MCF 10A (cell line): ENCODE data around the gene STMN1. TPM values are rescaled to one million over a fixed set of nuclear protein-coding genes. Genes with fewer than 3 reads are reported as not detected.

Experiments
- BruUV-seq: library from RNA; stranded (reverse); fragments of 400-500 nt; replicated peaks from 2 replicates; lab custom pipeline; 2021; lab: Mats Ljungman, UMichigan
- CTCF ChIA-PET: fragments of 300-600 bp; sonication (Branson Sonifier 250); formaldehyde crosslinking; extraction: SDS; loops from one replicate; lab custom pipeline; 2021; ENCODE audit warnings: antibody characterized with exemption, inconsistent platforms; lab: Yijun Ruan, JAX
- POLR2A ChIA-PET: fragments of 300-600, 350-650 bp; sonication (Branson Sonifier 250); formaldehyde crosslinking; extraction: SDS; loops from one replicate; lab custom pipeline; 2020; ENCODE audit warnings: antibody characterized with exemption, inconsistent platforms; lab: Yijun Ruan, JAX
- DNase-seq: peaks from one replicate; pipeline ENCODE4 v3.0.0-alpha.2; 2018; ENCODE audit not compliant: unreplicated experiment
- H3K27ac Mint-ChIP-seq: one replicate; pipeline ENCODE4 v1.8.0; 2022; ENCODE audit warnings: mild to moderate bottlenecking, low read depth, mixed read lengths; ENCODE audit not compliant: unreplicated experiment
- H3K27me3 Mint-ChIP-seq: one replicate; pipeline ENCODE4 v1.8.0; 2022; ENCODE audit warnings: mixed read lengths; ENCODE audit not compliant: insufficient read depth, unreplicated experiment
- H3K36me3 Mint-ChIP-seq: one replicate; pipeline ENCODE4 v1.8.0; 2022; ENCODE audit warnings: mild to moderate bottlenecking, moderate library complexity, mixed read lengths; ENCODE audit not compliant: insufficient read depth, unreplicated experiment
- H3K4me1 Mint-ChIP-seq: one replicate; pipeline ENCODE4 v1.8.0; 2022; ENCODE audit warnings: mixed read lengths; ENCODE audit not compliant: insufficient read depth, unreplicated experiment
- H3K4me3 Mint-ChIP-seq: one replicate; pipeline ENCODE4 v1.8.0; 2022; ENCODE audit warnings: mild to moderate bottlenecking, moderate library complexity, mixed read lengths; ENCODE audit not compliant: unreplicated experiment
- H3K9me3 Mint-ChIP-seq: one replicate; pipeline ENCODE4 v1.8.0; 2022; ENCODE audit warnings: mixed read lengths; ENCODE audit not compliant: unreplicated experiment
- intact Hi-C: fragments of 100-400 bp; cut with micrococcal nuclease; formaldehyde crosslinking; loops from 2 replicates; pipeline ENCODE4 v1.14.1; 2022
- total RNA-seq: library from RNA; stranded (reverse); gene quantifications from 2 replicates; pipeline ENCODE4 v1.2.3, GENCODE V29; 2022
- TF ChIP-seq, protein P1 (sequence below): fragments of 200-600 bp; IDR thresholded peaks from one replicate; pipeline ENCODE4 v1.8.0; 2022; ENCODE audit warnings: antibody characterized with exemption, mild to moderate bottlenecking; ENCODE audit not compliant: unreplicated experiment

STMN1 gene
- total RNA-seq, 1 experiment from 2014 or later, result 137 TPM

DNA sequence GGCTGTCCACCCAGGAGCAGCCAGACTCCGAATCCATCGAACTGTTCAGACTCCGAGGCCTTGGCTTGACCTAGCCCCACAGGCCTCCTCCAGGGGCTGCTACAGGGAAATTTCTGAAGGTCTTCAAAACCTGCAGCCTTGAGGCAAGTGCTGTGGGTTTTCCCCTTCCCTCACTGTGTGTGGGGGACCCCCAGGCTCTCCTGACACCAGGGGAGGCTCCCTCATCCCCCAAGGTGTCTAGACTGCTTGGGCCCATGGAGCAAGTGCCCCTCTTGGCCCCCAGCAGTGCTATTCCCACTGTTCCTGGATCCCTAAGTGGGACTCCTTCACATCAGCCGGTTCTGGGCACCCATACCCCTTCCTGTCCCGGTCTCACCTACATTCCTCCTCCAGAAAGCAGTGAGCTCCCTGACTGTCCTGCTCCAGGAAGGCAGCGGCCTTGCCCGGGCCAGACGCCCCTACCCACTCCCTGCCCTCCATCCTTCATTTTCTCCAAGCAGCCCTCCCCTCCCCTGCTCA, 31.5 kb downstream of the STMN1 start:
- no TSS peak for BruUV-seq
- Mint-ChIP-seq H3K9me3 (no peaks in the 10 kb centered on the region), H3K4me1 (peaks cover 15% of the 10 kb centered on the region), H3K36me3 (no peaks in the 10 kb centered on the region), H3K27ac (peak overlapping the region; percentile 54), H3K27me3 (no peaks in the 10 kb centered on the region), H3K4me3 (peak overlapping the region; percentile 81)
- intact Hi-C loops, result loop anchor here (5.0 kb wide), 1 partner anchor 52 kb away; no protein-coding TSS in a partner anchor
- TF ChIP-seq, protein P1, sequence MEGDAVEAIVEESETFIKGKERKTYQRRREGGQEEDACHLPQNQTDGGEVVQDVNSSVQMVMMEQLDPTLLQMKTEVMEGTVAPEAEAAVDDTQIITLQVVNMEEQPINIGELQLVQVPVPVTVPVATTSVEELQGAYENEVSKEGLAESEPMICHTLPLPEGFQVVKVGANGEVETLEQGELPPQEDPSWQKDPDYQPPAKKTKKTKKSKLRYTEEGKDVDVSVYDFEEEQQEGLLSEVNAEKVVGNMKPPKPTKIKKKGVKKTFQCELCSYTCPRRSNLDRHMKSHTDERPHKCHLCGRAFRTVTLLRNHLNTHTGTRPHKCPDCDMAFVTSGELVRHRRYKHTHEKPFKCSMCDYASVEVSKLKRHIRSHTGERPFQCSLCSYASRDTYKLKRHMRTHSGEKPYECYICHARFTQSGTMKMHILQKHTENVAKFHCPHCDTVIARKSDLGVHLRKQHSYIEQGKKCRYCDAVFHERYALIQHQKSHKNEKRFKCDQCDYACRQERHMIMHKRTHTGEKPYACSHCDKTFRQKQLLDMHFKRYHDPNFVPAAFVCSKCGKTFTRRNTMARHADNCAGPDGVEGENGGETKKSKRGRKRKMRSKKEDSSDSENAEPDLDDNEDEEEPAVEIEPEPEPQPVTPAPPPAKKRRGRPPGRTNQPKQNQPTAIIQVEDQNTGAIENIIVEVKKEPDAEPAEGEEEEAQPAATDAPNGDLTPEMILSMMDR, result no peak
- CTCF ChIA-PET, result interaction anchor here (0.6 to 1.2 kb wide), 7 partner anchors 8 to 271 kb away, joined by 3 to 4 read pairs (median 3); partner anchors contain the start of gene PAFAH2
- no peak for DNase-seq
- POLR2A ChIA-PET, result interaction anchor here (0.6 to 6.9 kb wide), 12 partner anchors 11 to 1129 kb away, joined by 3 to 83 read pairs (median 6); partner anchors contain the start of genes CLIC4, MTFR1L and PAFAH2

DNA sequence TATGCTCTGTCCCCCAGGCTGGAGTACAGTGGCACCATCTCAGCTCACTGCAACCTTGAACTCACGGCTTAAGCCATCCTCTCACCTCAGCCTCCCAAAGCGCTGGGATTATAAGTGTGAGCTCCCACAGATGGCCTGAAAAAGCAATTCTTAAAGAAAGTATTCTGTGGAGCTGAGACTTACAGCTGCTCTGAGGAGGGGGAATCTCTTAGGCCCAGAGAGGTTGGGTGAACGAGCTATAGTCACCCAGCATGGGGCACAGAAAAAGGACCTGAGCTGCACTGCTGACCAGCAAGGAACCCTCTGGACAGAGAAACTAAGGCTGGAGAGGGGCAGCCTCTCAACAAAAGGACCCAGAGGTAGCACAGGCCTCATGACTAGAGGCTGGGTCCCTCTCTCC, 32.0 kb downstream of the STMN1 start:
- CTCF ChIA-PET, result interaction anchor here (0.6 to 0.8 kb wide), 4 partner anchors 9 to 123 kb away, joined by 3 to 4 read pairs (median 4); partner anchors contain the start of gene PAFAH2
- peaks cover 15% of the 10 kb centered on the region for H3K4me1 Mint-ChIP-seq
- H3K36me3 Mint-ChIP-seq, result peaks cover 2% of the 10 kb centered on the region
- TF ChIP-seq, protein P1, result no peak
- no peaks in the 10 kb centered on the region for H3K9me3 Mint-ChIP-seq
- DNase-seq, result no peak
- H3K27me3 Mint-ChIP-seq, result no peaks in the 10 kb centered on the region
- no TSS peak for BruUV-seq
- intact Hi-C loops, result loop anchor here (5.0 kb wide), 1 partner anchor 52 kb away; no protein-coding TSS in a partner anchor
- no peak overlapping the region for H3K27ac Mint-ChIP-seq
- H3K4me3 Mint-ChIP-seq, result peak overlapping the region; percentile 81
- POLR2A ChIA-PET, result interaction anchor here (1.0 to 6.9 kb wide), 7 partner anchors 10 to 54 kb away, joined by 3 to 83 read pairs (median 8); partner anchors contain the start of gene MTFR1L

DNA sequence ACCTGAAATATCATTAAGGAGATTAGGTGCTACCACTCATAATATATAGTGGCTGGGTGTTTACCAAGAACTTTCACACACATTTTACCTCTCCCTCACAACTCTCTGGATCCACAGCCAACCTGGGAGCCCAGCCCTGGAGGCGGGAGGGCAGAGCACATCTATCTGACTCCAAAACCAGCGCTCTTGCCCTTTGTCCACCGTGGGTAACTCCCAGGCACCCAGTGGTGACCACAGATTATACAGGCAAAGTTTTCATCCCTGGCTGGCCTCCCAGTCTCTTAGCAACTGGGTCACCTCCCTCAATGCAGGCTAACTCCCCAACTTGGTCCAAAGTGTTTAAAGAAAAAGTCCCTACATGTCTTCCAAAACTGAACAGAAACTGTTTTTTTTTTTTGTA, 33.1 kb downstream of the STMN1 start:
- no peaks in the 10 kb centered on the region for H3K9me3 Mint-ChIP-seq
- intact Hi-C loops, result loop anchor here (5.0 kb wide), 1 partner anchor 51 kb away; no protein-coding TSS in a partner anchor
- H3K27ac Mint-ChIP-seq, result no peak overlapping the region
- peaks cover 15% of the 10 kb centered on the region for H3K4me1 Mint-ChIP-seq
- ChIA-PET CTCF (interaction anchor here (0.7 to 2.1 kb wide), 2 partner anchors 19 to 45 kb away, joined by 3 to 5 read pairs; no protein-coding TSS in a partner anchor), POLR2A (interaction anchor here (1.5 to 3.4 kb wide), 3 partner anchors 19 to 53 kb away, joined by 4 to 25 read pairs (median 14); partner anchors contain the start of gene MTFR1L)
- H3K4me3 Mint-ChIP-seq, result no peak overlapping the region
- TF ChIP-seq, protein P1, result no peak
- no TSS peak for BruUV-seq
- H3K36me3 Mint-ChIP-seq, result peaks cover 9% of the 10 kb centered on the region
- DNase-seq, result no peak
- H3K27me3 Mint-ChIP-seq, result no peaks in the 10 kb centered on the region

DNA sequence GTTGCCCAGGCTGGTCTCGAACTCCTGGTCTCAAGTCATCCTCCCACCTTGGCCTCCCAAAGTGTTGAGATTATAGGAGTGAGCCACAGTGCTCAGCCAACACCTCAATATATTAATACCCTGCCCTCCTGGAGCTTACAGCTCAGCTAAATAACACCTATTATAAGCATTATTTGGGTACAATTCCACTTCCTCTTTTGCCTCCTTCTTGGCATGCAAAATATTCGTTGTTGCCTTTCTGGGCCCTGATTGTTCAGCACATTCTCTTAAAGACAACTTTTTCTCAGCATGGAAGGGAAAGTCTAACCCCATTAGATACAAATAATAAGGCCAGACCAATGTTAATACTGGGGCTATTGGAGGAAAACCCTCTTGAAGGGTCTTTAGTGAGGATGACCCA, 33.5 kb downstream of the STMN1 start:
- POLR2A ChIA-PET, result interaction anchor here (0.7 to 3.4 kb wide), 5 partner anchors 18 to 416 kb away, joined by 4 to 25 read pairs (median 7); partner anchors contain the start of gene MTFR1L
- Mint-ChIP-seq H3K4me3 (no peak overlapping the region), H3K27me3 (no peaks in the 10 kb centered on the region), H3K27ac (no peak overlapping the region), H3K9me3 (no peaks in the 10 kb centered on the region), H3K36me3 (peaks cover 9% of the 10 kb centered on the region), H3K4me1 (peaks cover 15% of the 10 kb centered on the region)
- DNase-seq, result no peak
- CTCF ChIA-PET, result interaction anchor here (0.6 to 2.1 kb wide), 4 partner anchors 14 to 45 kb away, joined by 3 to 5 read pairs (median 3); no protein-coding TSS in a partner anchor
- TF ChIP-seq, protein P1, result no peak
- no TSS peak for BruUV-seq
- intact Hi-C loops, result loop anchor here (5.0 kb wide), 1 partner anchor 50 kb away; no protein-coding TSS in a partner anchor
